ENCODE results near the gene VCY. TPM values are rescaled to one million over a fixed set of nuclear protein-coding genes. Genes with fewer than 3 reads are reported as not detected.
"Not testable (repeated sequence)": the region's sequence is repeated elsewhere in the genome, so short reads cannot be mapped to it uniquely, and the experiment has no call there.

VCY gene
- total RNA-seq (2021) (0.39 to 0.57 TPM (median 0.55 TPM) in 3 replicates), Bru-seq, nascent RNA (not detected)
- long read RNA-seq, experiment 1, partial matches to known transcripts = 0 of 1 reads
- long read RNA-seq, experiment 1, other reads (novel, unspliced or antisense) = 0 of 1 reads
- long read RNA-seq, experiment 2 = 0 reads
- long read RNA-seq, experiment 3 = 0 reads

- POLR2A ChIA-PET; CTCF ChIA-PET; H3K36me3 Mint-ChIP-seq; H3K27me3 Mint-ChIP-seq (ENCODE audit: low read depth); H3K9me3 Mint-ChIP-seq; ATAC-seq; H3K4me3 Mint-ChIP-seq; H3K27ac Mint-ChIP-seq; H3K4me1 Mint-ChIP-seq; DNase-seq (ENCODE audit: low spot score): not testable (repeated sequence)
These were observed at the start of gene VCY for GRCh38 chrY:13986373-13986772. Gene VCY, minus strand, starts transcription at chrY:13986473. Its CDS starts 33 bp downstream, at chrY:13986440.

GRCh38 chrY:14030395-14030794 lies 44.1 kb upstream of the VCY start:
- H3K36me3 Mint-ChIP-seq; POLR2A ChIA-PET; DNase-seq (ENCODE audit: low spot score); CTCF ChIA-PET; ATAC-seq; H3K27me3 Mint-ChIP-seq (ENCODE audit: low read depth); H3K4me3 Mint-ChIP-seq; H3K9me3 Mint-ChIP-seq; H3K27ac Mint-ChIP-seq; H3K4me1 Mint-ChIP-seq: not testable (repeated sequence)

- ATAC-seq; H3K27ac Mint-ChIP-seq; H3K4me3 Mint-ChIP-seq; H3K27me3 Mint-ChIP-seq (ENCODE audit: low read depth); POLR2A ChIA-PET; H3K36me3 Mint-ChIP-seq; H3K4me1 Mint-ChIP-seq; CTCF ChIA-PET; H3K9me3 Mint-ChIP-seq; DNase-seq (ENCODE audit: low spot score): not testable (repeated sequence)
These were observed 25.6 kb upstream of the VCY start for GRCh38 chrY:14011916-14012315.

- peaks cover 19% of the 10 kb centered on the region for H3K4me1 Mint-ChIP-seq
- H3K4me3 Mint-ChIP-seq; H3K27ac Mint-ChIP-seq; ATAC-seq; H3K27me3 Mint-ChIP-seq (ENCODE audit: low read depth); CTCF ChIA-PET; DNase-seq (ENCODE audit: low spot score); H3K36me3 Mint-ChIP-seq; H3K9me3 Mint-ChIP-seq; POLR2A ChIA-PET: not testable (repeated sequence)
These were observed 43.9 kb downstream of the VCY start for GRCh38 chrY:13942406-13942805.

Other genes starting within 250 kb of the VCY start
- gene VCY1B, start 69.8 kb upstream of the VCY start, total RNA-seq (2021) = 0.39 to 0.57 TPM (median 0.55 TPM) in 3 replicates

Measured in WTC11 (cell line).